ENCODE data around the gene NGRN. TPM values are rescaled to one million over a fixed set of nuclear protein-coding genes. Genes with fewer than 3 reads are reported as not detected.
A peak's percentile ranks its signal among the peaks of the same experiment; 100 is the strongest.
"Not testable (repeated sequence)": the region's sequence is repeated elsewhere in the genome, so short reads cannot be mapped to it uniquely, and the experiment has no call there.

The NGRN gene
- total RNA-seq, 1 donor from 2014 or later, result 73.4 TPM

- H3K9me3 ChIP-seq, result no peaks in the 10 kb centered on the region
- no peaks in the 10 kb centered on the region for H3K27me3 ChIP-seq (ENCODE audit: low read depth)
- peaks cover 5% of the 10 kb centered on the region for H3K4me1 ChIP-seq
- intact Hi-C loops (cut with DNase I), result no loop called here
- TF ChIP-seq, protein P1, sequence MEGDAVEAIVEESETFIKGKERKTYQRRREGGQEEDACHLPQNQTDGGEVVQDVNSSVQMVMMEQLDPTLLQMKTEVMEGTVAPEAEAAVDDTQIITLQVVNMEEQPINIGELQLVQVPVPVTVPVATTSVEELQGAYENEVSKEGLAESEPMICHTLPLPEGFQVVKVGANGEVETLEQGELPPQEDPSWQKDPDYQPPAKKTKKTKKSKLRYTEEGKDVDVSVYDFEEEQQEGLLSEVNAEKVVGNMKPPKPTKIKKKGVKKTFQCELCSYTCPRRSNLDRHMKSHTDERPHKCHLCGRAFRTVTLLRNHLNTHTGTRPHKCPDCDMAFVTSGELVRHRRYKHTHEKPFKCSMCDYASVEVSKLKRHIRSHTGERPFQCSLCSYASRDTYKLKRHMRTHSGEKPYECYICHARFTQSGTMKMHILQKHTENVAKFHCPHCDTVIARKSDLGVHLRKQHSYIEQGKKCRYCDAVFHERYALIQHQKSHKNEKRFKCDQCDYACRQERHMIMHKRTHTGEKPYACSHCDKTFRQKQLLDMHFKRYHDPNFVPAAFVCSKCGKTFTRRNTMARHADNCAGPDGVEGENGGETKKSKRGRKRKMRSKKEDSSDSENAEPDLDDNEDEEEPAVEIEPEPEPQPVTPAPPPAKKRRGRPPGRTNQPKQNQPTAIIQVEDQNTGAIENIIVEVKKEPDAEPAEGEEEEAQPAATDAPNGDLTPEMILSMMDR (IDR thresholded peaks at IDR 0.05), result no peak
- no peak overlapping the region for H3K4me3 ChIP-seq
- H3K36me3 ChIP-seq, result no peaks in the 10 kb centered on the region
- no peak for ATAC-seq
- DNase-seq, result no peak
- no peak overlapping the region for H3K27ac ChIP-seq
These were observed 5.9 kb upstream of the NGRN start for GRCh38 chr15:90259524-90259923.

GRCh38 chr15:90260731-90261130, 4.7 kb upstream of the NGRN start:
- H3K4me3 ChIP-seq; DNase-seq; intact Hi-C loops (cut with DNase I); H3K9me3 ChIP-seq; ATAC-seq; H3K4me1 ChIP-seq; H3K36me3 ChIP-seq; H3K27ac ChIP-seq; H3K27me3 ChIP-seq (ENCODE audit: low read depth): not testable (repeated sequence)

DNA sequence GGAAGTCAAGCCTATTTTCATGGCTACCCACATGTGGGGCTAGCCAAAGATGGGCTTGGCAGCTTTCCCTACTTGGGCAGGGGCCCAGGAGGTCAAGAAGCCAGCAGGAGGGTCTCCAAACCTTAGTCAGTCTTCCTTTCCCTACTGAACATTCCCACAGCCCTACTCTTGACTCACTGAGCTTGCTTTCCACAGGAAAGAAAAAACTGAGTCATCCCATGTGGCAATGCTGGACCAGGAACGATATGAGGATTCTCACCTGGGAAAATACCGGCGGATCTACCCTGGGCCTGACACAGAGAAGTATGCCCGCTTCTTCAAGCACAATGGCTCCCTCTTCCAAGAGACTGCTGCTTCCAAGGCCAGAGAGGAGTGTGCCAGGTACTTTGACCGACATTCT, 3.7 kb upstream of the NGRN start:
- no peak overlapping the region for H3K27ac ChIP-seq
- no peak for ATAC-seq
- intact Hi-C loops (cut with DNase I), result no loop called here
- peaks cover 13% of the 10 kb centered on the region for H3K4me1 ChIP-seq
- no peaks in the 10 kb centered on the region for H3K36me3 ChIP-seq
- no peak overlapping the region for H3K4me3 ChIP-seq
- no peaks in the 10 kb centered on the region for H3K27me3 ChIP-seq (ENCODE audit: low read depth)
- TF ChIP-seq, protein P1 (IDR thresholded peaks at IDR 0.05), result no peak
- no peak for DNase-seq
- no peaks in the 10 kb centered on the region for H3K9me3 ChIP-seq

GRCh38 chr15:90262426-90262825, 3.0 kb upstream of the NGRN start:
- TF ChIP-seq, protein P1 (IDR thresholded peaks at IDR 0.05), result no peak
- Histone ChIP-seq H3K9me3 (no peaks in the 10 kb centered on the region), H3K27ac (no peak overlapping the region), H3K36me3 (peaks cover 3% of the 10 kb centered on the region), H3K27me3 (ENCODE audit: low read depth) (no peaks in the 10 kb centered on the region), H3K4me1 (peaks cover 20% of the 10 kb centered on the region), H3K4me3 (no peak overlapping the region)
- ATAC-seq (no peak), DNase-seq (no peak)
- intact Hi-C loops (cut with DNase I), result no loop called here

DNA sequence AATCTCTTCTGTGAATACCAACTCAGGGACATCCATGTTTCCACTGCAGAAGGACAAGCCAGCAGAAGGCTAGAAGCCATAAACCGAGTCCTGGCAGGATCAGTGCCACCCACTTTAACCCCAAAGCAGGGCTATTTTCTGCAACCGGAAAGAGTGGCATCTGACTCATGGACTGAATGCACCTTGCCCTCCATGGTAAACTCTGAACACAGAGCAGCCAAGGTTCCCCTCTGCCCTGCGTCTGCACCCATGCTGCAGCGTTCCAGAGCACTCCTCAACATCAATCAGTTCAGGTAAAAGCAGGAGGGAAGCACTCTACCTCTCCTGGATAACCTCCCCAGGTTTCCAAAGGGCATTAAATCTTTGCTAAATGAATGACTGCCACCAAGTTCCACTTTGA, 801 bp upstream of the NGRN start:
- H3K9me3 ChIP-seq, result no peaks in the 10 kb centered on the region
- TF ChIP-seq, protein P1 (IDR thresholded peaks at IDR 0.05), result no peak
- peaks cover 42% of the 10 kb centered on the region for H3K4me1 ChIP-seq
- peak overlapping the region; percentile 86 for H3K4me3 ChIP-seq
- H3K36me3 ChIP-seq, result peaks cover 23% of the 10 kb centered on the region
- intact Hi-C loops (cut with DNase I), result no loop called here
- H3K27ac ChIP-seq, result peak overlapping the region; percentile 98
- ATAC-seq, result peak; percentile 15 to 27
- H3K27me3 ChIP-seq (ENCODE audit: low read depth), result no peaks in the 10 kb centered on the region
- no peak for DNase-seq

GRCh38 chr15:90266061-90266431, 574 bp downstream of the NGRN start:
- H3K4me1 ChIP-seq, result peaks cover 49% of the 10 kb centered on the region
- peak; percentile 43 to 58 for ATAC-seq

More at GRCh38 chr15:90266061-90266431, 574 bp downstream of the NGRN start:
- peak overlapping the region; percentile 86 for H3K4me3 ChIP-seq
- peak overlapping the region; percentile 98 for H3K27ac ChIP-seq
- intact Hi-C loops (cut with DNase I), result no loop called here
- no peak for DNase-seq
- no peaks in the 10 kb centered on the region for H3K9me3 ChIP-seq
- H3K36me3 ChIP-seq, result peaks cover 37% of the 10 kb centered on the region
- no peaks in the 10 kb centered on the region for H3K27me3 ChIP-seq (ENCODE audit: low read depth)
- TF ChIP-seq, protein P1 (IDR thresholded peaks at IDR 0.05), result no peak

Measured in lower lobe of right lung (tissue), 2 donors.